GM21526 (cell line): ENCODE results near the gene CFAP20DC.
"Not testable (repeated sequence)": the region's sequence is repeated elsewhere in the genome, so short reads cannot be mapped to it uniquely, and the experiment has no call there.

Experiments used
- ATAC-seq: cut with Tn5 transposase; IDR thresholded peaks from one replicate; pipeline ENCODE4 v1.9.1; 2021; ENCODE audit warnings: moderate library complexity; ENCODE audit not compliant: unreplicated experiment, low FRiP score

Gene CFAP20DC

DNA sequence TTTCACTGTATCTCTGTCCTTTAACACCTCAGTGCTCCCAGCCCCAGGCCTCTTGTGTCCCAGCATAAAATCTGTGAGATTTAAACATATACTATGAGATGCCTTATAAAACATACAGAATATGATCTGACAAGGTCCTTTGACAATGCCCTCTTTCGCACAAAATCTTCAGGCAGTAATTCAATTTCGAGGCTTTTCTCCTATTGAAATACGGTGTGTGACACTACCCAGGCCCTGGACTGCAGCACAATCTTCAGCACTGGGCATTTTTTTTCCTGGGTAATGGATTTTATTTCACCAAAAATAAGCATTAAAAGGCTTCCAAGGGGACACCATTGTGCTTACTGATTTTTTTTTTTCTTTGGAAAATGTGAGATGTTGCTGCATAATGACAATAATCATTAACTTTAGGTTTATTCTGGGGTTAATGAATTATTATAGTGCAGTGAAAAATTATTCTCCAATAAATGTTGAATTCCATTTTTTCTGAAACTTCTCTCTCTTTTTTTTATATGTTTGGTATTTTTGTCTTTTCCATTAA, 342.4 kb downstream of the CFAP20DC start:
- no peak for ATAC-seq

DNA sequence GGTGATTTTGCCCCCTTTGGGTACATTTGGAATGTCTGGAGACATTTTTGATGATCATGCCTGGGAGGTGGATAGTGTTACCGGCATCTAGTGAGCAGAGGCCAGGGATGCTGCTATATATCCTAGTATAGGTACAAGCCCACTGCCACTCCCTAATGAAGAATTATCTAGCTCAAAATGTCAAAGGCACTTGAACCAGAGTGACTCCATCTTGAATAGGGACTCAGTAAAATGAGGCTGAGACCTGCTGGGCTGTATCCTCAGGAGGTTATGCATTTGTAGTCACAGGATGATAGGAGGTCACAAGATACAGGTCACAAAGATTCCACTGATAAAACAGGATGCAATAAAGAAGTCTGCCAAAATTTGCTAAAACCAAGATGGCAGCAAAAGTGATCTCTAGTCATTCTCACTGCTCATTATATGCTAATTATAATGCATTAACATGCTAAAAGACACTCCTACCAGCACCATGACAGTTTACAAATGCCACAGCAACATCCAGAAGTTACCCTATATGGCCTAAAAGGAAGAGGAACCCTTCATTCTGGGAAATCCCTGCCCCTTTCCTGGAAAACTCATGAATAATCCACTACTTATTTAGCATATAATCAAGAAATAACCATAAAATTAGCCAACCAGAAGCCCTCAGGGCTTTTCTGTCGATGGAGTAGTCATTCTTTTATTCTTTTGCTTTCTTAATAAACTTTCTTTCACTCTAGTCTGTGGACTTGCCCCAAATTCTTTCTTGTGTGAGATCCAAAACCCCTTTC, 343.2 kb downstream of the CFAP20DC start:
- no peak for ATAC-seq

DNA sequence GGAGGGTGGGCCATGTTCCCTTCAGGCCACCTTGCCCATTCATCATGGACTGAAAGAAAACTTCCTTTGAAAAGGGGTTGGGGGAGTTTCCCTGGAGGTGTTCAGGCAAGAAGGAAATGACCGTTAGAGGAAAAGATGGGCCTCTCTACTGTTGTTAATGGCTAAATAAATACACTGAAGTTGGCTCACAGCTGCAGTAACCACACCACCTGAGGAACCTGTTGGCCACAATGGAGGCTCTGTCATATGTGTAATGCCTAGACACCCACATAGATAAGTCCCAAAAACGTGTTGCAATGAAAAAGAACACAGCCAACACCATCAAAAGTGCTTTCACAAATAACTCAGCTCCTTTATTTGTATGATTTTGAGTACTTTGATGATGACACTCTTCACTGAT, 345.1 kb downstream of the CFAP20DC start:
- no peak for ATAC-seq

DNA sequence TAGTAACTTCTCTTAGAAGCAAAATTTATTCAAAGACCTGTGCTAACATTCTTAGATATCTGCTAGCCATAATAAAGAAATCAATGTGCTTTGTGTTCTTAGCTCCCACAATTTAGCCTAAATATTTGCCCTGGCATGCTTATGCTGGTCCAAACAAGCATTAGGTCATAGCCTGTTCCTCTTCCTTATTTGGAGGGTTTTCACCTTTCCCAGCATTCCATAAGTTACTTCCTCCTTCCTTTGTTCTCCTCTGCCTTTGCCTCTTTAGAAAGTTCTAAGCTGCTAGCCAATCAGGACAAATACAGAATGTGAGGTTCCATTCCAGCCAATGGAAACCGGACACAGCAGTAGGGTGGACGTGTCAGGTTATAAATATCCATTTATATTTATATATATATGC, 345.5 kb downstream of the CFAP20DC start:
- not testable (repeated sequence) for ATAC-seq

DNA sequence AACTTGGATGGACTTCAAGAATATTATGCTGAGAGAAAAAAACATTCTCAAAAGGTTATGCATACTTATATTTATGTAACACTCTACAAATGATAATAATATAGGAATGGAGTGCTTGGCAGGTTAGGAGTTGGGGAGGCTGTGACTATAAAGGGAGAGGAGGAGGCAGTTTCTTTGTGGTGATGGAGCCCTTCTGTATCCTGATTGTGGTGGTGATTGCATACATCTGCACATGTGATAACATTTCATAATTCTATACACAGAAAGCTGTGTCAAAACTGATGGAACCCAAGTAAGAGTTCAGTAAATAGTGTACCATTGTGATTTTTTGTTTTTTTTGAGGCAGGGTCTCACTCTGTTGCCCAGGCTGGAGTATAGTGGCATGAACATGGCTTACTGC, 351.6 kb downstream of the CFAP20DC start:
- no peak for ATAC-seq

DNA sequence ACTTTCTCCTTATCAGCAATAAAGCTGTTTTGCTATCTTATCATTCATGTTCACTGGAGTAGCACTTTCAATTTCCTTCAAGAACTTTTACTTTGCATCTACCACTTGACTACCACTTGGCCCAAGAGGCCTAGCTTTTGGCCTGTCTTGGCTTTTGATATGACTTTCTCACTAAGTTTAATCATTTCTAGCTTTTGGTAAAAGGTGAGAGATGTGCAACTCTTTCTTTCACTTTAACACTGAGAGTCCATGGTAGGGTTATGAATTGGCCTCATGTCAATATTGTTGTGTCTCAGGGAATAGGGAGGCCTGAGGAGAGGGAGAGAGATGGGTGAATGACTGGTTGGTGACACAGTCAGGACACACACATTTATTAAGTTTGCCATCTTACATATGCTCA, 352.3 kb downstream of the CFAP20DC start:
- no peak for ATAC-seq

DNA sequence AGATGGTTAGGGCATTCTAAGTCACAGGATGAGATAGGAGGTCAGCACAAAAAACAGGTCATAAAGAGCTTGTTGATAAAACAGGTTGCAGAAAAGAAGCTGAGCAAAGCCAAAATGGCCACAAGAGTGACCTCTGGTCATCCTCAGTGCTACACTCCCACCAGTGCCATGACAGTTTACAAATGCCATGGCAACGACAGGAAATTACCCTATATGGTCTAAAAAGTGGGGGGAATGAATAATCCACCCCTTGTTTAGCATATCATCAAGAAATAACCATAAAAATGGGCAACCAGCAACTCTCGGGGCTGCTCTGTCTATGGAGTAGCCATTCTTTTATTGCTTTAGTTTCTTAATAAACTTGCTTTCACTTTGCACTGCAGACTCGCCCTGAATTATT, 353.0 kb downstream of the CFAP20DC start:
- not testable (repeated sequence) for ATAC-seq

DNA sequence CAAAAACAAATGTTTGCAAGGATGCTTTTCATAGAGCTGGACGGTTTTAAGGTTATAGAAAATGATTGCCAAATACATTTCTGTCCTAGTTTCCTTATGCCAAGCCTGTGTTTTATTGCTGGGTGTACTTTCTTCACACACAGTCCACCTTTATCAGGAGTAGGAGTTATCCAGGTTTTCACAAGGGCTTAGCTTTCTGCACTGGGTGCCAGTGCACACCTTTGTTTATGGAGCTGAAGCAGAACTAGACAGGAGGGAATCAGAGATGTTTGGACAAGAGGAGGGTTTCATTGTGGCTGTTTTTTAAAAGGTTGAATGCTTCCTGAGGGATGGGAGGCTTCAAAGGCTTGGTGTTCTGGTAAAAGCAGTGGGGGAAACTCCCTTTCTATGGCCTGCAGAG, 353.7 kb downstream of the CFAP20DC start:
- no peak for ATAC-seq

DNA sequence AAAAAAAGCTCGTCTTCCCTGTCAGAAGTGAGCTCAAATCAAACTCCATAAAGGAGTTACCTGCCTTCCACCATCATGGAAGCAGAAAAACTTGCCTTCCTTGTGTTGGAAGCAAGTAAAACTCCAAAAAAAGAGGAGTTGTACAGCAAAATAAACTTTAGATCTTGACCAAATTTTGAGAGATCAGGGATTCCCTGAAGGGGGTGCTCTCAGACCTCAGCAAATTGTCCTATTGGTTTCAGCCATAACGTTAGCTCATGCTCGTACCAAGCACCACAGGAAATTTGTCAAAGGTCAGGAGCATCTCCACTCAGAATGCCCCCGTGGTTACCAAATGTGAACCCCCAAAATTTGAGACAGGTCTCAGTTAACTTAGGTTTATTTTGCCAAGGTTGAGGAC, 354.5 kb downstream of the CFAP20DC start:
- not testable (repeated sequence) for ATAC-seq

DNA sequence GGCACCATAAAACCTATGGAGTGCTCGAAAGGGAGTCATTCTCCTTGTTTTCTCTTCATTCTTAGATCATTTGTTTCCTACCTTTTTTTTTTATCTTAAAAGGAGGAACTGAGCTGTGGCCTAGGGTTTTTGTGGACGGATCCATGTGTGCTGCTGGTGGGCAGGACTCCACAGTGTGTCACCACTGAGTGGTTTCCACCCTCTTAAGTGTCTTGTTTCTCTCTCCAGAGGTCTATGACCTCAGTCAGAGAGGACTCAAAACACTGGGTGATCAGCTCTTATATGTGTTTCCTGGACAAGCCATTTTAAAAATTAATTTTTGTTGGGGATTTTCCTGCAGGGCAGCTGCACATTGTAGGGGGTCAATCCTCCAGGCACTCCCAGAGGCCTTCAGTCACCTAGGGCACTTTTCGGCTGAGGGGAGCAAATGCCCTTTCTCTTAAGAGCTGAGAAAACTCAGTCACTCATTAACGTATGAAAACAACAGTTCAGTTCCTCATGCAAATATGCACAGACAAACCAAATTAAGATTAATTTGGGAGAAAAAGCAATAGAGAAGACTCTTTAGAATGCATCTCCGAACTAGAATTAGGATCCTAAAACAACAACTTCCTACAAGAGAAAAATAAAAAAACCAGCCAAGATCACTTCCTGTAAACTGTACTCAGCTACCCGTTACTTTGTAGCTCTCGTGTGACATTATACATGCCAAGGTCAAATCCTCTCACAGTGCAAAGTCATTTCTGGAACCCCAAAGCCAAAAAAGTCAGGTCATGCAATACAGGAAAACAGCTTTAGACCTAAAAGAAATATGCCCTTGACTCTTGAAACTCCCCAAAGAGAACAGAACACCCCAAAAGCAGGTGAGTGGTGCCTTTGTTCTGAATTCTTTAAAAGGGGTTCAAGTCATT, 355.6 kb downstream of the CFAP20DC start:
- ATAC-seq, result no peak

DNA sequence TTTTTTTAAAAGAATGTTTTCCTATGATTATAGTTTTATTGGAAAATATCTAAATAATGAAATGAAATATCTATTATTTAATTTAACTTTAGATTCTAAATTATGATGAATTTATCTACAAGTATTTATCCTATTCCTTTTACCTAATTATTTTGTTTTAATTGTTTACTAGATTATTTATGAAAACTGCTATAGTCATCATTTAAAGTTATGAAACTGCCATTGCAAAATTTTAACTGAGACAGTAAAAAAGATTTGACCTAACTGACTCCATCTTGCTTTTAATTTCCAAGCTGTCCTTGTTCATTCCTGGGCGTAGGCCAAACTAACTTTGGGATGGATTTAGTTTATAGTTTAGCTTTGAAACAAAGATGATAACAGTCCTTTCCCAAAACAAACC, 357.3 kb downstream of the CFAP20DC start:
- no peak for ATAC-seq
